Measurements from ENCODE around the gene COX8C. TPM values are rescaled to one million over a fixed set of nuclear protein-coding genes. Genes with fewer than 3 reads are reported as not detected.

Gene COX8C
- total and polyA plus RNA-seq, 2 experiments from 2014 or later: 0.73 TPM; not detected in 1

- TF ChIP-seq ZNF462 (CRISPR knock-in tag; IDR thresholded peaks at IDR 0.05) (no peak), JUNB (IDR thresholded peaks at IDR 0.05; ENCODE audit: unreplicated experiment) (no peak), POLR2AphosphoS5 (IDR thresholded peaks at IDR 0.05; ENCODE audit: low read depth) (no peak), ETS1 (IDR thresholded peaks at IDR 0.05) (no peak), ZNF114 (CRISPR knock-in tag; IDR thresholded peaks at IDR 0.05) (no peak), NANOG (IDR thresholded peaks at IDR 0.05; ENCODE audit: borderline replicate concordance) (no peak), ZNF331 (CRISPR knock-in tag; IDR thresholded peaks at IDR 0.05; ENCODE audit: low read depth) (no peak), CREB1 (CRISPR knock-in tag; IDR thresholded peaks at IDR 0.05; ENCODE audit: low read depth) (no peak), CTCF (conservative IDR thresholded peaks at IDR 0.05; ENCODE audit: low read depth in 2 of 2) (no peak), EZH2 (IDR thresholded peaks at IDR 0.05; ENCODE audit: low read depth, unreplicated experiment) (no peak), EZH2phosphoT487 (IDR thresholded peaks at IDR 0.05; ENCODE audit: unreplicated experiment) (no peak)
Observed at GRCh38 chr14:93329965-93330608, 16.9 kb upstream of the COX8C start (continued).

Data from GM23338 (cell line).